GM23338 (cell line): ENCODE data around the gene USP3. TPM values are rescaled to one million over a fixed set of nuclear protein-coding genes. Genes with fewer than 3 reads are reported as not detected.

Experiments
- ATAC-seq: fragments of 200-7000 bp; cut with Tn5 transposase; 3 replicates; pipeline ENCODE4 v1.9.1; 2020
- DNase-seq: peaks from one replicate; pipeline ENCODE4 v3.0.0-alpha.2; 2015; ENCODE audit warnings: low spot score
- H2AFZ ChIP-seq: fragments of 200-600 bp; sonication (generic); 2 replicates; pipeline ENCODE4 v1.8.0; 2016; ENCODE audit warnings: antibody characterized with exemption, mild to moderate bottlenecking, moderate library complexity
- H3F3A ChIP-seq: fragments of 200-600 bp; sonication (generic); replicated peaks from 2 replicates; pipeline ENCODE4 v1.8.0; 2017; ENCODE audit warnings: antibody characterized with exemption, mixed run types, low read depth
- H3K27ac ChIP-seq: fragments of 200-600 bp; sonication (generic); 2 replicates; pipeline ENCODE4 v1.6.1; 2016; ENCODE audit warnings: low read depth
- H3K27me3 ChIP-seq: fragments of 200-600 bp; sonication (generic); 2 replicates; pipeline ENCODE4 v1.8.0; 2016; ENCODE audit warnings: mild to moderate bottlenecking, mixed run types, moderate library complexity; ENCODE audit not compliant: insufficient read depth
- H3K36me3 ChIP-seq: fragments of 200-600 bp; sonication (generic); 2 replicates; pipeline ENCODE4 v1.8.0; 2016; ENCODE audit warnings: mild to moderate bottlenecking; ENCODE audit not compliant: insufficient read depth
- H3K4me1 ChIP-seq: fragments of 200-600 bp; sonication (generic); 2 replicates; pipeline ENCODE4 v1.8.0; 2016; ENCODE audit warnings: mild to moderate bottlenecking, moderate library complexity; ENCODE audit not compliant: insufficient read depth
- H3K4me2 ChIP-seq: fragments of 200-600 bp; sonication (generic); 2 replicates; pipeline ENCODE4 v1.7.1; 2017; ENCODE audit warnings: mixed run types
- H3K4me3 ChIP-seq: fragments of 200-600 bp; sonication (generic); 2 replicates; pipeline ENCODE4 v1.6.1; 2016; ENCODE audit warnings: mixed run types
- H3K79me2 ChIP-seq: fragments of 200-600 bp; sonication (generic); replicated peaks from 2 replicates; pipeline ENCODE4 v1.8.0; 2017; ENCODE audit warnings: mild to moderate bottlenecking; ENCODE audit not compliant: insufficient read depth
- H3K9me2 ChIP-seq: fragments of 200-600 bp; sonication (generic); 2 replicates; pipeline ENCODE4 v1.8.0; 2017; ENCODE audit not compliant: insufficient read depth
- H4K20me1 ChIP-seq: fragments of 200-600 bp; sonication (generic); replicated peaks from 2 replicates; pipeline ENCODE4 v1.8.0; 2017; ENCODE audit warnings: mild to moderate bottlenecking; ENCODE audit not compliant: insufficient read depth
- H3K27ac Mint-ChIP-seq: 2 replicates; pipeline ENCODE4 v1.8.0; 2020; ENCODE audit warnings: inconsistent platforms, mild to moderate bottlenecking, moderate library complexity, mixed read lengths
- H3K27me3 Mint-ChIP-seq: 3 replicates; pipeline ENCODE4 v1.8.0; 2022; ENCODE audit warnings: low read depth, mild to moderate bottlenecking, moderate library complexity, mixed read lengths, inconsistent platforms; ENCODE audit not compliant: insufficient read depth, poor library complexity
- H3K36me3 Mint-ChIP-seq: 3 replicates; pipeline ENCODE4 v1.8.0; 2021; ENCODE audit warnings: low read depth, mild to moderate bottlenecking, inconsistent platforms, moderate library complexity, mixed read lengths
- H3K4me1 Mint-ChIP-seq: 3 replicates; pipeline ENCODE4 v1.8.0; 2020; ENCODE audit warnings: mild to moderate bottlenecking, inconsistent platforms, mixed read lengths
- H3K4me3 Mint-ChIP-seq: 3 replicates; pipeline ENCODE4 v1.8.0; 2021; ENCODE audit warnings: moderate library complexity, mild to moderate bottlenecking, inconsistent platforms, mixed read lengths
- H3K9me3 Mint-ChIP-seq: 3 replicates; pipeline ENCODE4 v1.8.0; 2020; ENCODE audit warnings: moderate library complexity, mild to moderate bottlenecking, inconsistent platforms, mixed read lengths
- ETS1 ChIP-seq: IDR thresholded peaks from 2 replicates; pipeline ENCODE4 v1.6.1; 2016; ENCODE audit warnings: antibody characterized with exemption
- EZH2 ChIP-seq: fragments of 200-600 bp; sonication (generic); IDR thresholded peaks from one replicate; pipeline ENCODE4 v1.8.0; 2017; ENCODE audit warnings: antibody characterized with exemption, mild to moderate bottlenecking, low read depth; ENCODE audit not compliant: unreplicated experiment
- EZH2phosphoT487 ChIP-seq: fragments of 200-600 bp; sonication (generic); IDR thresholded peaks from one replicate; pipeline ENCODE4 v1.8.1; 2018; ENCODE audit warnings: antibody characterized with exemption; ENCODE audit not compliant: unreplicated experiment
- REST ChIP-seq: IDR thresholded peaks from one replicate; pipeline ENCODE4 v1.6.1; 2018; ENCODE audit warnings: antibody characterized with exemption; ENCODE audit not compliant: unreplicated experiment
- STAT1 ChIP-seq: IDR thresholded peaks from one replicate; pipeline ENCODE4 v1.6.1; 2016; ENCODE audit warnings: antibody characterized with exemption; ENCODE audit not compliant: unreplicated experiment
- ZNF331 ChIP-seq: fragments of 250-450 bp; sonication (Bioruptor Pico); IDR thresholded peaks from 2 replicates; pipeline ENCODE4 v1.5.0; 2020; ENCODE audit warnings: low read depth, mild to moderate bottlenecking, moderate library complexity
- ZNF462 ChIP-seq: fragments of 250-450 bp; sonication (Bioruptor Pico); IDR thresholded peaks from 2 replicates; pipeline ENCODE4 v1.5.0; 2020; ENCODE audit warnings: mild to moderate bottlenecking, moderate library complexity
- polyA plus RNA-seq: library from polyadenylated mRNA; unstranded; fragments of >200 nt; fragmentation: Nextera tagmentation; extraction: Ambion mirVana; gene quantifications from 2 replicates; pipeline ENCODE4 v1.2.1, GENCODE V29; 2016
- total RNA-seq: library from RNA; depleted of rRNA; stranded (reverse); fragments of >200 nt; shearing (Covaris generic); gene quantifications from 2 replicates; pipeline ENCODE4 v1.2.3, GENCODE V29; 2014

Gene USP3
- total and polyA plus RNA-seq, 2 experiments from 2014 or later, result 9.7 to 9.9 TPM

- TF ChIP-seq ZNF462, result no peak
Observed at GRCh38 chr15:63512148-63512547, 7.8 kb downstream of the USP3 start (continued).

- no peak overlapping the region for H3K27ac Mint-ChIP-seq
- Histone ChIP-seq H3F3A (no peaks in the 10 kb centered on the region), H3K27ac (no peak overlapping the region), H3K9me2 (no peaks in the 10 kb centered on the region), H4K20me1 (0 out of 2 replicates have a peak, but pooled peaks cover 2% of the 10 kb centered on the region), H3K79me2 (no peaks in the 10 kb centered on the region), H3K4me1 (peaks cover 38% of the 10 kb centered on the region), H3K4me3 (no peak overlapping the region), H3K27me3 (peaks cover 26% of the 10 kb centered on the region), H2AFZ (no peak overlapping the region), H3K36me3 (no peaks in the 10 kb centered on the region), H3K4me2 (no peak overlapping the region)
- no peaks in the 10 kb centered on the region for H3K9me3 Mint-ChIP-seq
- H3K27me3 Mint-ChIP-seq, result peaks cover 3% of the 10 kb centered on the region
- H3K4me1 Mint-ChIP-seq, result peaks cover 75% of the 10 kb centered on the region
- DNase-seq, result no peak
- no peaks in the 10 kb centered on the region for H3K36me3 Mint-ChIP-seq
- no peak overlapping the region for H3K4me3 Mint-ChIP-seq
- ATAC-seq, result no peak
- TF ChIP-seq STAT1, result no peak
- TF ChIP-seq REST, result no peak
- no peak for TF ChIP-seq ZNF331 (CRISPR knock-in tag)
- TF ChIP-seq ETS1, result no peak
- TF ChIP-seq EZH2phosphoT487, result no peak
- no peak for TF ChIP-seq EZH2
Observed at GRCh38 chr15:63513271-63513670, 8.9 kb downstream of the USP3 start.
